HG03354 (cell line): ENCODE measurements around the gene DLG2.

Experiments used
- ATAC-seq: cut with Tn5 transposase; IDR thresholded peaks from one replicate; pipeline ENCODE4 v1.9.1; 2021; ENCODE audit warnings: mild to moderate bottlenecking; ENCODE audit not compliant: unreplicated experiment, poor library complexity, severe bottlenecking

DLG2 gene

GRCh38 chr11:84089072-84090057 is 1537.8 kb downstream of the DLG2 start:
- ATAC-seq: no peak

- no peak for ATAC-seq
Measured at GRCh38 chr11:84071851-84072250, 1555.3 kb downstream of the DLG2 start.

GRCh38 chr11:84069048-84069447 is 1558.1 kb downstream of the DLG2 start:
- ATAC-seq: no peak

GRCh38 chr11:84061726-84062125 is 1565.4 kb downstream of the DLG2 start:
- no peak for ATAC-seq

GRCh38 chr11:84056653-84057376 is 1570.3 kb downstream of the DLG2 start:
- no peak for ATAC-seq

- no peak for ATAC-seq
Measured at GRCh38 chr11:84045146-84045545, 1582.0 kb downstream of the DLG2 start.

GRCh38 chr11:84044706-84045105 is 1582.4 kb downstream of the DLG2 start:
- no peak for ATAC-seq

- no peak for ATAC-seq
Measured at GRCh38 chr11:84036664-84037194, 1590.4 kb downstream of the DLG2 start.

- no peak for ATAC-seq
Measured at GRCh38 chr11:84035645-84036044, 1591.5 kb downstream of the DLG2 start.

GRCh38 chr11:84034484-84034883 is 1592.7 kb downstream of the DLG2 start:
- no peak for ATAC-seq

GRCh38 chr11:84024266-84024665 is 1602.9 kb downstream of the DLG2 start:
- ATAC-seq: no peak

- ATAC-seq: no peak
Measured at GRCh38 chr11:84022695-84023094, 1604.4 kb downstream of the DLG2 start.

- ATAC-seq: no peak
Measured at GRCh38 chr11:84022201-84022600, 1604.9 kb downstream of the DLG2 start.

GRCh38 chr11:84021291-84021690 is 1605.9 kb downstream of the DLG2 start:
- ATAC-seq: no peak

GRCh38 chr11:84019571-84020194 is 1607.5 kb downstream of the DLG2 start:
- ATAC-seq: no peak

GRCh38 chr11:84014539-84014938 is 1612.6 kb downstream of the DLG2 start:
- ATAC-seq: no peak

GRCh38 chr11:84012171-84012826 is 1614.8 kb downstream of the DLG2 start:
- ATAC-seq: no peak

GRCh38 chr11:84003181-84003580 is 1624.0 kb downstream of the DLG2 start:
- no peak for ATAC-seq

GRCh38 chr11:83998921-83999320 is 1628.2 kb downstream of the DLG2 start:
- no peak for ATAC-seq
